ENCODE data around the gene CDH24. TPM values are rescaled to one million over a fixed set of nuclear protein-coding genes. Genes with fewer than 3 reads are reported as not detected.

CDH24 gene
- polyA plus RNA-seq, 2 of the 4 experiments (the other 2 are of a cell fraction): 4.8 to 5.1 TPM

- CTCF ChIA-PET: interaction anchor here (0.8 to 33.8 kb wide), 17 partner anchors 7 to 504 kb away, joined by 3 to 1206 read pairs (median 6); partner anchors contain the start of genes ACIN1, AJUBA, C14orf119 and PRMT5
- TF ChIP-seq JUN (IDR thresholded peaks at IDR 0.05) (no peak), ESRRA (IDR thresholded peaks at IDR 0.05; ENCODE audit: borderline replicate concordance, low read length) (no peak), GATA3 (IDR thresholded peaks at IDR 0.05; ENCODE audit: borderline replicate concordance) (no peak), HMGXB4 (CRISPR knock-in tag; IDR thresholded peaks at IDR 0.05; ENCODE audit: borderline replicate concordance) (no peak), CHD2 (IDR thresholded peaks at IDR 0.05; ENCODE audit: low read length, partially characterized antibody) (no peak), MYC (IDR thresholded peaks at IDR 0.05; ENCODE audit: borderline replicate concordance, low read length) (no peak), HOXB5 (CRISPR knock-in tag; IDR thresholded peaks at IDR 0.05) (no peak), RFX5 (IDR thresholded peaks at IDR 0.05) (no peak), POLR2AphosphoS2 (conservative IDR thresholded peaks at IDR 0.05; ENCODE audit: low read length) (no peak), HEYL (CRISPR knock-in tag; IDR thresholded peaks at IDR 0.05) (no peak), NFE2L2 (conservative IDR thresholded peaks at IDR 0.05; ENCODE audit: low read length) (no peak), ATOH8 (CRISPR knock-in tag; IDR thresholded peaks at IDR 0.05; ENCODE audit: low read depth) (no peak), ZFP36 (IDR thresholded peaks at IDR 0.05; ENCODE audit: borderline replicate concordance, partially characterized antibody) (no peak), CEBPB (IDR thresholded peaks at IDR 0.05) (no peak), HOXA7 (CRISPR knock-in tag; IDR thresholded peaks at IDR 0.05) (no peak), ZC3H11A (IDR thresholded peaks at IDR 0.05) (no peak)
- TF ChIP-seq, protein P1, sequence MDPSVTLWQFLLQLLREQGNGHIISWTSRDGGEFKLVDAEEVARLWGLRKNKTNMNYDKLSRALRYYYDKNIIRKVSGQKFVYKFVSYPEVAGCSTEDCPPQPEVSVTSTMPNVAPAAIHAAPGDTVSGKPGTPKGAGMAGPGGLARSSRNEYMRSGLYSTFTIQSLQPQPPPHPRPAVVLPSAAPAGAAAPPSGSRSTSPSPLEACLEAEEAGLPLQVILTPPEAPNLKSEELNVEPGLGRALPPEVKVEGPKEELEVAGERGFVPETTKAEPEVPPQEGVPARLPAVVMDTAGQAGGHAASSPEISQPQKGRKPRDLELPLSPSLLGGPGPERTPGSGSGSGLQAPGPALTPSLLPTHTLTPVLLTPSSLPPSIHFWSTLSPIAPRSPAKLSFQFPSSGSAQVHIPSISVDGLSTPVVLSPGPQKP (IDR thresholded peaks at IDR 0.05; ENCODE audit: low read depth, low read length): no peak
- TF ChIP-seq, protein P2, sequence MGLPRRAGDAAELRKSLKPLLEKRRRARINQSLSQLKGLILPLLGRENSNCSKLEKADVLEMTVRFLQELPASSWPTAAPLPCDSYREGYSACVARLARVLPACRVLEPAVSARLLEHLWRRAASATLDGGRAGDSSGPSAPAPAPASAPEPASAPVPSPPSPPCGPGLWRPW (IDR thresholded peaks at IDR 0.05): no peak
- TF ChIP-seq, protein P3, sequence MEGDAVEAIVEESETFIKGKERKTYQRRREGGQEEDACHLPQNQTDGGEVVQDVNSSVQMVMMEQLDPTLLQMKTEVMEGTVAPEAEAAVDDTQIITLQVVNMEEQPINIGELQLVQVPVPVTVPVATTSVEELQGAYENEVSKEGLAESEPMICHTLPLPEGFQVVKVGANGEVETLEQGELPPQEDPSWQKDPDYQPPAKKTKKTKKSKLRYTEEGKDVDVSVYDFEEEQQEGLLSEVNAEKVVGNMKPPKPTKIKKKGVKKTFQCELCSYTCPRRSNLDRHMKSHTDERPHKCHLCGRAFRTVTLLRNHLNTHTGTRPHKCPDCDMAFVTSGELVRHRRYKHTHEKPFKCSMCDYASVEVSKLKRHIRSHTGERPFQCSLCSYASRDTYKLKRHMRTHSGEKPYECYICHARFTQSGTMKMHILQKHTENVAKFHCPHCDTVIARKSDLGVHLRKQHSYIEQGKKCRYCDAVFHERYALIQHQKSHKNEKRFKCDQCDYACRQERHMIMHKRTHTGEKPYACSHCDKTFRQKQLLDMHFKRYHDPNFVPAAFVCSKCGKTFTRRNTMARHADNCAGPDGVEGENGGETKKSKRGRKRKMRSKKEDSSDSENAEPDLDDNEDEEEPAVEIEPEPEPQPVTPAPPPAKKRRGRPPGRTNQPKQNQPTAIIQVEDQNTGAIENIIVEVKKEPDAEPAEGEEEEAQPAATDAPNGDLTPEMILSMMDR (IDR thresholded peaks at IDR 0.05): no peak
- TF ChIP-seq, protein P4, sequence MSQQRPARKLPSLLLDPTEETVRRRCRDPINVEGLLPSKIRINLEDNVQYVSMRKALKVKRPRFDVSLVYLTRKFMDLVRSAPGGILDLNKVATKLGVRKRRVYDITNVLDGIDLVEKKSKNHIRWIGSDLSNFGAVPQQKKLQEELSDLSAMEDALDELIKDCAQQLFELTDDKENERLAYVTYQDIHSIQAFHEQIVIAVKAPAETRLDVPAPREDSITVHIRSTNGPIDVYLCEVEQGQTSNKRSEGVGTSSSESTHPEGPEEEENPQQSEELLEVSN (IDR thresholded peaks at IDR 0.05; ENCODE audit: borderline replicate concordance, low read depth): no peak
- DNase-seq (ENCODE audit: low read depth in 1 of 2, low spot score in 1 of 2) (no peak), ATAC-seq (no peak), FAIRE-seq (no peak)
- H3K4me2 ChIP-seq: no peak overlapping the region
- H3K4me1 ChIP-seq: peaks cover 42% of the 10 kb centered on the region
- WGBS (ENCODE audit: missing lambda C conversion rate): 94% methylated on average over 17 of the region's 17 CpGs
- H3K27ac ChIP-seq: peak overlapping the region in 1 of 2 experiments; percentile 78; a peak in 4 of 6 replicates
- H3K9me3 ChIP-seq: no peaks in the 10 kb centered on the region
- no peak overlapping the region for H3K4me3 ChIP-seq
- POLR2A ChIA-PET: interaction anchor here (1.5 to 3.1 kb wide), 2 partner anchors 8 to 34 kb away, joined by 3 to 15 read pairs; partner anchors contain the start of genes ACIN1 and C14orf119
Observed at GRCh38 chr14:23060536-23061260, 3.4 kb upstream of the CDH24 start.

Data from A549 (cell line).